ENCODE results near the gene S100Z. TPM values are rescaled to one million over a fixed set of nuclear protein-coding genes. Genes with fewer than 3 reads are reported as not detected.
"Not testable (repeated sequence)": the region's sequence is repeated elsewhere in the genome, so short reads cannot be mapped to it uniquely, and the experiment has no call there.

Gene S100Z
- total and polyA plus RNA-seq, 2 experiments from 2014 or later, result not detected

DNA sequence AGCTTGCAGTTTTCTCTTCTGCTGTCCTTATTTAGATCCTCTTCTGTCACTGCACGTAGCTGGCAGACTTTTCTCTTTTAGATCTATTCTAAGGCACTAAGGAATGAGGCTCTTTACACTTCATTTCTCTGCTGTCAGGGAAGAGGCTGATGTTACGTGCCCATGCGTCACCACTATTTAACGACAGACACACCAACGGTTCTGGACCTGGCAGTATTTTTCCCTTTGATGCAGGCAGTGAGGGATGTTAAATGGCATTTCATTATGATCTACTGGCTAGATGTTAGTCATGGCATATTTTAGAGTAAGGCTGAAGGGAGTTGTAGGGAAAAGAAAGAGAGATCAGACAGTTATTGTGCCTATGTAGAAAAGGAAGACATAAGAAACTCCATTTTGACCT lies 94.8 kb downstream of the S100Z start:
- H3K36me3 ChIP-seq (ENCODE audit: low read depth), result no peaks in the 10 kb centered on the region
- H3K27me3 ChIP-seq (replicated peaks; ENCODE audit: insufficient read depth), result 0 out of 2 replicates have a peak, but pooled peaks cover 3% of the 10 kb centered on the region
- peaks cover 14% of the 10 kb centered on the region; the same call in 1 of the 2 replicates for H3K4me1 ChIP-seq (ENCODE audit: insufficient read depth)
- H3K9me3 ChIP-seq (ENCODE audit: low read depth), result no peaks in the 10 kb centered on the region
- H3K27ac ChIP-seq, result no peak overlapping the region
- no peaks in the 10 kb centered on the region for H3K9me2 ChIP-seq (ENCODE audit: insufficient read depth)
- WGBS, 2 experiments (ENCODE audit: low coverage in 1 of 2, low lambda C conversion rate in 2 of 2, missing lambda C conversion rate in 2 of 2), result 61 to 72% methylated on average over 5 of the region's 5 CpGs
- no peak overlapping the region for H3K9ac ChIP-seq
- no peak for DNase-seq
- TF ChIP-seq EZH2phosphoT487 (IDR thresholded peaks at IDR 0.05; ENCODE audit: insufficient read depth, low read depth) (no peak), EZH2 (IDR thresholded peaks at IDR 0.05; ENCODE audit: insufficient read depth, poor library complexity, severe bottlenecking) (no peak)
- H3F3A ChIP-seq (ENCODE audit: insufficient read depth), result peaks cover 6% of the 10 kb centered on the region; the same call in 1 of the 2 replicates
- in situ Hi-C loops (cut with MboI), result no loop called here
- H3K79me2 ChIP-seq (ENCODE audit: insufficient read depth), result no peaks in the 10 kb centered on the region
- no peaks in the 10 kb centered on the region for H4K20me1 ChIP-seq (ENCODE audit: insufficient read depth)
- no peak overlapping the region for H2AFZ ChIP-seq
- no peak overlapping the region for H3K4me2 ChIP-seq (ENCODE audit: unreplicated experiment)
- H3K4me3 ChIP-seq, result no peak overlapping the region

DNA sequence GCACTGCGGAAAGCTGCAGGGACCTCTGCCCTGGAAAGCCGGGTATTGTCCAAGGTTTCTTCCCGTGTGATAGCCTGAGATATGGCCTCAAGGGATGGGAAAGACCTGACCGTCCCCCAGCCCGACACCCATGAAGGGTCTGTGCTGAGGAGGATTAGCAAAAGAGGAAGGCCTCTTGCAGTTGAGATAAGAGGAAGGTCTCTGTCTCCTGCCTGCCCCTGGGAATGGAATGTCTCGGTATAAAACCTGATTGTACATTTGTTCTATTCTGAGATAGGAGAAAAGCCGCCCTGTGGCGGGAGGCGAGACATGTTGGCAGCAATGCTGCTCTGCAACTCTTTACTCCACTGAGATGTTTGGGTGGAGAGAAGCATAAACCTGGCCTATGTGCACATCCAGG lies 95.4 kb downstream of the S100Z start:
- H3K4me1 ChIP-seq (ENCODE audit: insufficient read depth), result peaks cover 14% of the 10 kb centered on the region; the same call in 1 of the 2 replicates

DNA sequence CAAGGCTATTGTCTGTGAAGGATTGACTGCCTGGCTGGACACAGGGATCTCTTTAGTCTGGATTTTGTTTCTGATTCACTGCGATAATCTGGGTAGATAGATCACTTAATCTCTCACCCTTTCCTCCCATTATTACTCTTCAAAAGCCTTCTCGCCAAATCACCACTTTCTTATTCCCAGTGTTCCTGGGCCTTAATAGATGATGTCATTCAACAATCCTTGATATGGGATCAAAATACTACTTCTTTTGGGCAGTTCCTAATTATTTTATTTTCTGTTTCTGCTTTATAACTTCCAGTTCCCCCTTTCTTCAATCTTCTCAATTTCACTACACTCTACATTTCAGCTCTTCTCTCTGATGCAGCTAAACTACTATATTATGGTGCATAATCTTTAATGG lies 96.3 kb downstream of the S100Z start:
- Histone ChIP-seq H3K4me3 (no peak overlapping the region), H3K9me2 (ENCODE audit: insufficient read depth) (no peaks in the 10 kb centered on the region), H2AFZ (no peak overlapping the region), H3F3A (ENCODE audit: insufficient read depth) (peaks cover 6% of the 10 kb centered on the region; the same call in 1 of the 2 replicates), H3K27ac (no peak overlapping the region), H3K4me1 (ENCODE audit: insufficient read depth) (peaks cover 14% of the 10 kb centered on the region; the same call in 1 of the 2 replicates), H3K4me2 (ENCODE audit: unreplicated experiment) (no peak overlapping the region), H3K27me3 (replicated peaks; ENCODE audit: insufficient read depth) (0 out of 2 replicates have a peak, but pooled peaks cover 7% of the 10 kb centered on the region), H3K9ac (no peak overlapping the region), H3K9me3 (ENCODE audit: low read depth) (no peaks in the 10 kb centered on the region), H3K79me2 (ENCODE audit: insufficient read depth) (no peaks in the 10 kb centered on the region), H3K36me3 (ENCODE audit: low read depth) (no peaks in the 10 kb centered on the region), H4K20me1 (ENCODE audit: insufficient read depth) (no peaks in the 10 kb centered on the region)
- no peak for DNase-seq
- whole genome bisulfite sequencing, 2 experiments (ENCODE audit: low coverage in 1 of 2, low lambda C conversion rate in 2 of 2, missing lambda C conversion rate in 2 of 2), result 72 to 80% methylated on average over 2 of the region's 2 CpGs
- TF ChIP-seq EZH2phosphoT487 (IDR thresholded peaks at IDR 0.05; ENCODE audit: insufficient read depth, low read depth) (no peak), EZH2 (IDR thresholded peaks at IDR 0.05; ENCODE audit: insufficient read depth, poor library complexity, severe bottlenecking) (no peak)
- in situ Hi-C loops (cut with MboI), result no loop called here

More for the DNA sequence above, 95.4 kb downstream of the S100Z start:
- H3K4me3 ChIP-seq; H2AFZ ChIP-seq; H3K9me3 ChIP-seq (ENCODE audit: low read depth); H3F3A ChIP-seq (ENCODE audit: insufficient read depth); H3K4me2 ChIP-seq (ENCODE audit: unreplicated experiment); H3K36me3 ChIP-seq (ENCODE audit: low read depth); H3K27ac ChIP-seq; H3K9ac ChIP-seq; in situ Hi-C loops (cut with MboI); DNase-seq; H3K79me2 ChIP-seq (ENCODE audit: insufficient read depth); H3K9me2 ChIP-seq (ENCODE audit: insufficient read depth); H3K27me3 ChIP-seq (replicated peaks; ENCODE audit: insufficient read depth); H4K20me1 ChIP-seq (ENCODE audit: insufficient read depth): not testable (repeated sequence)
- whole genome bisulfite sequencing, 2 experiments (ENCODE audit: low coverage in 1 of 2, low lambda C conversion rate in 2 of 2, missing lambda C conversion rate in 2 of 2), result 72 to 74% methylated on average over 9 of the region's 9 CpGs

DNA sequence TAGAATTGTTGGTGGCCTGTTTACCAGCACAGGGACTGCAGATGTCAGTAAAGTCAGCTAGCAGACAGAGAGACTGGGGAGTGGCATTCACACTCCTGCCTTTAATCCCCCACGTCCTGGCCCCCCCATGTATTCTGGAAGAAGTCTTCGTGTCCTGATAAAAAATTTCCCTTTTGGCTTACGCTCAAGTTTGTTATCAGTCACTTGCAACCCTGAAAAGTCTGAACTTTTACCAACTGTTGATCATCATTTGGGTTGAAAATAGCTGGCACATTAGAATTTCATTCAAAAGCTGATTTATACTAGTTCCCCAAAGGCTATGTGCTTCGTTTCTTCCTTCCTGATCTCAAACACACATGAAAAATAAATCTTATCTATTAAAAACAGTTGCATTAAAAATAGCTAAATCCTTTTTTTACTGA lies 97.3 kb downstream of the S100Z start:
- no peak overlapping the region for H3K27ac ChIP-seq
- no peak for DNase-seq

More for the DNA sequence above, 97.3 kb downstream of the S100Z start:
- Histone ChIP-seq H3F3A (ENCODE audit: insufficient read depth) (peaks cover 6% of the 10 kb centered on the region; the same call in 1 of the 2 replicates), H3K4me2 (ENCODE audit: unreplicated experiment) (no peak overlapping the region), H3K36me3 (ENCODE audit: low read depth) (no peaks in the 10 kb centered on the region), H3K9me3 (ENCODE audit: low read depth) (no peaks in the 10 kb centered on the region), H3K4me3 (no peak overlapping the region), H3K27me3 (replicated peaks; ENCODE audit: insufficient read depth) (peaks cover 14% of the 10 kb centered on the region), H3K4me1 (ENCODE audit: insufficient read depth) (peaks cover 13% of the 10 kb centered on the region; the same call in 1 of the 2 replicates), H4K20me1 (ENCODE audit: insufficient read depth) (no peaks in the 10 kb centered on the region), H3K9me2 (ENCODE audit: insufficient read depth) (no peaks in the 10 kb centered on the region), H2AFZ (no peak overlapping the region), H3K9ac (no peak overlapping the region), H3K79me2 (ENCODE audit: insufficient read depth) (no peaks in the 10 kb centered on the region)
- in situ Hi-C loops (cut with MboI), result no loop called here
- 29 to 34% methylated on average over 4 of the region's 4 CpGs for WGBS, 2 experiments (ENCODE audit: low coverage in 1 of 2, low lambda C conversion rate in 2 of 2, missing lambda C conversion rate in 2 of 2)
- TF ChIP-seq EZH2phosphoT487 (IDR thresholded peaks at IDR 0.05; ENCODE audit: insufficient read depth, low read depth), result no peak
- no peak for TF ChIP-seq EZH2 (IDR thresholded peaks at IDR 0.05; ENCODE audit: insufficient read depth, poor library complexity, severe bottlenecking)
